Measurements from ENCODE around the gene KIDINS220. TPM values are rescaled to one million over a fixed set of nuclear protein-coding genes. Genes with fewer than 3 reads are reported as not detected.

Gene KIDINS220
- total and polyA plus RNA-seq, 2 of the 13 experiments (the other 11 are each of a cell fraction or from before 2014, with no cell fraction given) = 25.2 to 32.3 TPM

DNA sequence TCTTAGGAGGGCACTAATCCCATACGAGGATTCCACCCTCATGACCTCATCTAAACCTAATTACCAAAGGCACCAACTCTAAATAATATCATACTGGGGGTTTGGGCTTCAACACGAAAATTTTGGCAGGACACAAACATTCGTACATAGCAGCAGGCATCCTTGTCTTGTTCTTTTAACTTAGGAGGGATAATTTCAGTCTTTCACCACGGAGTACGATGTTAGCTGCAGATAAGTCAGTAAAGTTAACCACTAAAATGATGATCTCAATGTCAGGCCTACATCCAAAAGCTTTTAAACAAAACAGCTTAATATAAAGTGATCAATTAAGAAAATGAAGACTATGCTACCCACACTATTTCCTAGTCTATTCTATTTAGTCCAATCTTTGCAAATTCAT lies 80.7 kb downstream of the KIDINS220 start (continued):
- TF ChIP-seq, protein P1, sequence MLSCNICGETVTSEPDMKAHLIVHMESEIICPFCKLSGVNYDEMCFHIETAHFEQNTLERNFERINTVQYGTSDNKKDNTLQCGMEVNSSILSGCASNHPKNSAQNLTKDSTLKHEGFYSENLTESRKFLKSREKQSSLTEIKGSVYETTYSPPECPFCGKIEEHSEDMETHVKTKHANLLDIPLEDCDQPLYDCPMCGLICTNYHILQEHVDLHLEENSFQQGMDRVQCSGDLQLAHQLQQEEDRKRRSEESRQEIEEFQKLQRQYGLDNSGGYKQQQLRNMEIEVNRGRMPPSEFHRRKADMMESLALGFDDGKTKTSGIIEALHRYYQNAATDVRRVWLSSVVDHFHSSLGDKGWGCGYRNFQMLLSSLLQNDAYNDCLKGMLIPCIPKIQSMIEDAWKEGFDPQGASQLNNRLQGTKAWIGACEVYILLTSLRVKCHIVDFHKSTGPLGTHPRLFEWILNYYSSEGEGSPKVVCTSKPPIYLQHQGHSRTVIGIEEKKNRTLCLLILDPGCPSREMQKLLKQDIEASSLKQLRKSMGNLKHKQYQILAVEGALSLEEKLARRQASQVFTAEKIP (CRISPR knock-in tag; IDR thresholded peaks at IDR 0.05; ENCODE audit: borderline replicate concordance) = no peak

DNA sequence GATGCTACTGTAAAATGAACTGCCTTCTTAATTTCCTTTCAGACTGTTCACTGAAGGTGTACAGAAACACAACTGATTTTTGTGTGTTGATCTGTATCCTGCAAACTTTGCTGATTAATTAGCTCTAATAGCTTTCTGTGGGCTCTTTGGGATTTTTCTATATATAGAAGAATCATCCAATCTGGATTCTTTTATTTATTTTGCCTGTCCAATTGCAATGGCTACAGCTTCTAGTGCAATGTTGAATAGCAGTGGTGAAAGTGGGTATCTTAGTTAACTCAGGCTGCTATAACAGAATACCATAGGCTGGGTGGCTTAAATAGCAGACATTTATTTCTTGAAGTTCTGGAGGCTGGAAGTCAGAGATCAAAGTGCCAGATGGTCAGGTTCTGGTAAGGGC lies 81.2 kb downstream of the KIDINS220 start:
- Histone ChIP-seq H3K4me1 (ENCODE audit: insufficient read depth, low read length) (no peaks in the 10 kb centered on the region), H3K4me2 (ENCODE audit: low read depth, low read length) (no peak overlapping the region), H3K27me3 (ENCODE audit: control insufficient read depth in 1 of 2, insufficient read depth in 2 of 2, low read length in 2 of 2) (no peaks in the 10 kb centered on the region), H3K9me3 (ENCODE audit: low read length) (peaks cover 16% of the 10 kb centered on the region), H3K36me3 (replicated peaks in 1 of 2; ENCODE audit: control insufficient read depth in 1 of 2, insufficient read depth in 2 of 2, low read length in 2 of 2) (peaks cover 0 to 4% of the 10 kb centered on the region in 2 experiments; a peak in 1 of 5 replicates), H3K4me3 (replicated peaks in 1 of 3; ENCODE audit: insufficient read depth in 1 of 3, low read depth in 2 of 3, low read length in 3 of 3) (no peak overlapping the region), H3K9ac (ENCODE audit: insufficient read depth, low read depth, low read length) (no peak overlapping the region), H4K20me1 (ENCODE audit: insufficient read depth, low read length) (no peaks in the 10 kb centered on the region), H2AFZ (ENCODE audit: low read length) (no peak overlapping the region), H3K27ac (ENCODE audit: extremely low read length, insufficient read depth, low read length) (no peak overlapping the region), H3K79me2 (ENCODE audit: insufficient read depth, low read length) (no peaks in the 10 kb centered on the region)
- BruUV-seq (replicated peaks) = no TSS peak
- intact Hi-C loops (cut with micrococcal nuclease; ENCODE audit: unreplicated experiment) = no loop called here
- in situ Hi-C loops (cut with HindIII; ENCODE audit: extremely low pct_ligation_motif_present, low pct_unique_long_range_greater_than_20kb) = no loop called here
- ATAC-seq (no peak), DNase-seq (ENCODE audit: low spot score) (no peak), FAIRE-seq (no peak)
- POLR2A ChIA-PET = no interaction called here
- no peak for TF ChIP-seq ZMYM2 (CRISPR knock-in tag; IDR thresholded peaks at IDR 0.05)
- TF ChIP-seq, protein P2, sequence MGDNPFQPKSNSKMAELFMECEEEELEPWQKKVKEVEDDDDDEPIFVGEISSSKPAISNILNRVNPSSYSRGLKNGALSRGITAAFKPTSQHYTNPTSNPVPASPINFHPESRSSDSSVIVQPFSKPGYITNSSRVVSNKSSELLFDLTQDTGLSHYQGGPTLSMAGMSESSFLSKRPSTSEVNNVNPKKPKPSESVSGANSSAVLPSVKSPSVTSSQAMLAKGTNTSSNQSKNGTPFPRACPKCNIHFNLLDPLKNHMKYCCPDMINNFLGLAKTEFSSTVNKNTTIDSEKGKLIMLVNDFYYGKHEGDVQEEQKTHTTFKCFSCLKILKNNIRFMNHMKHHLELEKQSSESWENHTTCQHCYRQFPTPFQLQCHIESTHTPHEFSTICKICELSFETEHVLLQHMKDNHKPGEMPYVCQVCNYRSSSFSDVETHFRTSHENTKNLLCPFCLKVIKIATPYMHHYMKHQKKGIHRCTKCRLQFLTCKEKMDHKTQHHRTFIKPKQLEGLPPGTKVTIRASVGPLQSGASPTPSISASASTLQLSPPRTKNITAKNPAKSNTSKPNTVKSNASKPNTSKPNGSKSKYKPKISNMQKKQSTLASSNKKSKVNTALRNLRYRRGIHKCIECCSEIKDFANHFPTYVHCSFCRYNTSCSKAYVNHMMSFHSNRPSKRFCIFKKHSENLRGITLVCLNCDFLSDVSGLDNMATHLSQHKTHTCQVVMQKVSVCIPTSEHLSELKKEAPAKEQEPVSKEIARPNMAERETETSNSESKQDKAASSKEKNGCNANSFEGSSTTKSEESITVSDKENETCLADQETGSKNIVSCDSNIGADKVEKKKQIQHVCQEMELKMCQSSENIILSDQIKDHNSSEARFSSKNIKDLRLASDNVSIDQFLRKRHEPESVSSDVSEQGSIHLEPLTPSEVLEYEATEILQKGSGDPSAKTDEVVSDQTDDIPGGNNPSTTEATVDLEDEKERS (CRISPR knock-in tag; IDR thresholded peaks at IDR 0.05) = 0 out of 2 replicates have a peak, but pooled peaks have one; percentile 56
- CTCF ChIA-PET (ENCODE audit: low intra/inter-chr PET ratio, low total read pairs) = no interaction called here

Measured in HepG2 (cell line).